Heart right ventricle (tissue), 16 donors: ENCODE results near the gene IER5L. TPM values are rescaled to one million over a fixed set of nuclear protein-coding genes. Genes with fewer than 3 reads are reported as not detected.

Source experiments
- ATAC-seq, 8 donors: fragments of 200-7000 bp; cut with Tn5 transposase; one replicate each; pipeline ENCODE4 v1.9.1; 2020; ENCODE audit warnings: mild to moderate bottlenecking in 8 of 8, moderate library complexity in 8 of 8, moderate number of reproducible peaks in 1 of 8
- DNase-seq, 2 donors: peaks; one replicate each; pipeline ENCODE4 v3.0.0-alpha.2; 2020
- H3K27ac ChIP-seq, 10 donors: fragments of 200-600 bp; sonication (generic) in 2 of 10; one replicate each; pipeline versions ENCODE4 v1.5.0 to v1.8.0; 2020 to 2022; ENCODE audit warnings: mild to moderate bottlenecking in 3 of 10
- H3K27me3 ChIP-seq, 7 donors: fragments of 200-600 bp; one replicate each; pipeline ENCODE4 v1.8.0; 2021 to 2022; ENCODE audit warnings: mild to moderate bottlenecking in 2 of 7
- H3K36me3 ChIP-seq, 9 donors: fragments of 200-600 bp; sonication (generic) in 1 of 9; one replicate each; pipeline versions ENCODE4 v1.5.0 to v1.8.0; 2020 to 2022; ENCODE audit warnings: mild to moderate bottlenecking in 2 of 9
- H3K4me1 ChIP-seq, 9 donors: fragments of 200-600 bp; sonication (generic) in 1 of 9; one replicate each; pipeline versions ENCODE4 v1.5.0 to v1.8.0; 2020 to 2022; ENCODE audit warnings: mild to moderate bottlenecking in 4 of 9
- H3K4me3 ChIP-seq, 10 donors: fragments of 200-600 bp; sonication (generic) in 2 of 10; one replicate each; pipeline versions ENCODE4 v1.5.0 to v1.8.0; 2020 to 2022; ENCODE audit warnings: mild to moderate bottlenecking in 7 of 10, moderate library complexity in 2 of 10
- H3K9me3 ChIP-seq, 11 donors: fragments of 200-600 bp in 10 of 11; sonication (generic) in 2 of 11; one replicate each; pipeline versions ENCODE4 v1.5.0 to v1.8.0; 2013 to 2022; ENCODE audit warnings: mild to moderate bottlenecking in 2 of 11, control low read depth in 1 of 11, moderate library complexity in 1 of 11
- CTCF ChIP-seq, 9 donors: fragments of 200-600 bp; sonication (generic) in 2 of 9; IDR thresholded peaks; one replicate each; pipeline versions ENCODE4 v1.5.0 to v1.8.0; 2021 to 2022; ENCODE audit warnings: antibody characterized with exemption in 9 of 9, mild to moderate bottlenecking in 5 of 9, moderate library complexity in 1 of 9
- WGBS, 2 donors: extraction: QIAGEN DNeasy Blood & Tissue Kit; methylation state at CpG; one replicate each; pipeline ENCODE4 v1.1.7; 2013; ENCODE audit warnings: inconsistent platforms in 1 of 2; 5-methylcytosine and 5-hydroxymethylcytosine counted together
- intact Hi-C, 10 donors: fragments of 100-400 bp; cut with DNase I; formaldehyde crosslinking; loops; one replicate each; pipeline versions ENCODE4 v1.11.1 to v1.14.2; 2022
- polyA plus RNA-seq, 2 donors: library from polyadenylated mRNA; stranded (reverse); fragments of 200-250 nt; gene quantifications; one replicate each; pipeline ENCODE4 v1.2.3, GENCODE V29; 2013
- total RNA-seq, 10 donors: library from RNA; stranded (reverse); fragmentation: NEBNext Ultra II Directional in 3 of 10; extraction: Animal tissue kit (Norgen Biotek cat#: 25700) in 3 of 10; gene quantifications; one replicate each; pipeline versions ENCODE4 v1.2.1 to v1.2.4, GENCODE V29; 2021 to 2023
- donor health status: Arrhythmogenic right ventricular cardiomyopathy.
- donor health status: ischemic (EF 13 %, LVEDD 7.1; RV severe dilation, severe dysfunction).
- donor health status: healthy with polysubstance abuse.
- donor health status: DM: no; HTN: yes; CAD: no.
- donor health status: DM: no; HTN: no; CAD: no.
- donor health status: ischemic (EF 25% LVEDD 6.9; RV normal size, moderate dysfunction).
- donor health status: ischemic (EF 25% LVEDD 5.7; RV mildly dilated, moderate dysfunction).
- donor health status: healthy.
- donor health status: DM: yes; HTN: yes; CAD: no.
- donor health status: Ischemic cardiomyopathy.
- donor health status: ischemic (EF 35%, LVEDD 5.7; RV mildly dilated, moderate dysfunction).
- donor health status: nonischemic (EF 11% LVEDD 7.7; RV severe dilation, severe dysfunction).
- donor health status: DM: yes; HTN: yes; CAD: no.
- donor health status: PGD.
- donor health status: ischemic (EF 29% LVEDD 5.4; RV normal size, mild dysfunction).
- donor health status: nonischemic (EF 23%, LVEDD 6.1; RV moderate dilation, normal function).

Gene IER5L
- total and polyA plus RNA-seq, 12 donors: 1.2 to 26.3 (median 5.6) TPM

- no peak for TF ChIP-seq CTCF (IDR thresholded peaks at IDR 0.05)
- no peaks in the 10 kb centered on the region for H3K36me3 ChIP-seq
- H3K4me3 ChIP-seq: no peak overlapping the region
- DNase-seq: no peak
- H3K4me1 ChIP-seq: peaks cover 0 to 9% (median 4%) of the 10 kb centered on the region in 9 donors
- ATAC-seq: no peak
- intact Hi-C loops: no loop called here
- H3K9me3 ChIP-seq: peaks cover 0 to 6% (median 0%) of the 10 kb centered on the region in 11 donors
- WGBS, 2 donors: 87 to 91% methylated on average over 7 of the region's 7 CpGs
- no peaks in the 10 kb centered on the region for H3K27me3 ChIP-seq
- H3K27ac ChIP-seq: no peak overlapping the region
Measured at GRCh38 chr9:129204840-129205239, 26.8 kb upstream of the IER5L start.

DNA sequence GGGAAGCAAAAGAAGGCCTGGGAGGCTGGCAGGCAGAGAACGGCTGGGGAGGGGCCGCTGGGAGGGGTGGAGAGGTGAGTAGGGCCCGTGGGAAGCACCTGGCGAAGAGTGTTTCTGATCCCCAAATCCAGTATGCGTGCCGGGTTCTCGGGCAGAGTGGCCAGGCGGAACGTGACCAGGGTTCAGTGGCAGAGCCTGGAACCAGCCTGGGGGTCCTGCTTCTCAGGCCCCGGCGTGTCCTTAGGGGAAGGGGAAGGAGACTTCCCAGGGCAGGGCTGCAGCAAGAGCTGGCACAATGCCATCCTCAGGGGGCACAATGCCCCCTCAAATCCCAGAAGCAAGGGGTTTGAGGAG lies 25.5 kb upstream of the IER5L start:
- intact Hi-C loops: no loop called here
- Histone ChIP-seq H3K9me3 (peaks cover 0 to 6% (median 0%) of the 10 kb centered on the region in 11 donors), H3K4me1 (peaks cover 0 to 17% (median 4%) of the 10 kb centered on the region in 9 donors), H3K4me3 (peak overlapping the region in 9 of 10 donors; percentile 52 to 86 (median 76)), H3K27me3 (no peaks in the 10 kb centered on the region), H3K36me3 (no peaks in the 10 kb centered on the region), H3K27ac (peak overlapping the region in 7 of 10 donors; percentile 89 to 99 (median 98))
- ATAC-seq: peak in 1 of 8 donors; percentile 4
- no peak for TF ChIP-seq CTCF (IDR thresholded peaks at IDR 0.05)
- 75 to 81% methylated on average over 11 of the region's 11 CpGs for WGBS, 2 donors
- DNase-seq: peak in 1 of 2 donors; percentile 29

- Histone ChIP-seq H3K9me3 (peaks cover 0 to 6% (median 0%) of the 10 kb centered on the region in 11 donors), H3K27ac (peak overlapping the region; percentile 82 to 99 (median 97)), H3K36me3 (no peaks in the 10 kb centered on the region), H3K4me1 (peaks cover 0 to 23% (median 9%) of the 10 kb centered on the region in 9 donors), H3K27me3 (peaks cover 0 to 4% (median 0%) of the 10 kb centered on the region in 7 donors), H3K4me3 (peak overlapping the region; percentile 19 to 86 (median 74))
- ATAC-seq (peak; percentile 90 to 94 (median 92)), DNase-seq (peak; percentile 89 to 90)
- WGBS, 2 donors: 7% methylated on average over 57 of the region's 57 CpGs
- TF ChIP-seq CTCF (IDR thresholded peaks at IDR 0.05): no peak
- intact Hi-C loops: no loop called here
Measured at GRCh38 chr9:129202613-129203555, 24.8 kb upstream of the IER5L start.

GRCh38 chr9:129201866-129202265 lies 23.8 kb upstream of the IER5L start:
- peaks cover 0 to 11% (median 0%) of the 10 kb centered on the region in 7 donors for H3K27me3 ChIP-seq
- H3K4me1 ChIP-seq: peaks cover 0 to 27% (median 12%) of the 10 kb centered on the region in 9 donors
- 63 to 73% methylated on average over 9 of the region's 9 CpGs for WGBS, 2 donors
- DNase-seq: no peak
- intact Hi-C loops: no loop called here
- no peak for ATAC-seq
- H3K36me3 ChIP-seq: no peaks in the 10 kb centered on the region
- TF ChIP-seq CTCF (IDR thresholded peaks at IDR 0.05): no peak
- H3K9me3 ChIP-seq: peaks cover 0 to 6% (median 0%) of the 10 kb centered on the region in 11 donors
- H3K27ac ChIP-seq: no peak overlapping the region
- H3K4me3 ChIP-seq: no peak overlapping the region
